Measurements from ENCODE around the gene FAM110A.

Gene FAM110A

GRCh38 chr20:828987-829386, 4.5 kb upstream of the FAM110A start:
- ChIA-PET CTCF (no interaction called here), POLR2A (no interaction called here)
- TF ChIP-seq SUZ12 (IDR thresholded peaks at IDR 0.05) (no peak), ELF4 (IDR thresholded peaks at IDR 0.05) (no peak), SP1 (IDR thresholded peaks at IDR 0.05) (no peak), ARNT (IDR thresholded peaks at IDR 0.05) (no peak), LEF1 (IDR thresholded peaks at IDR 0.05; ENCODE audit: borderline replicate concordance) (no peak), CTBP1 (IDR thresholded peaks at IDR 0.05; ENCODE audit: borderline replicate concordance) (no peak), BHLHE40 (IDR thresholded peaks at IDR 0.05; ENCODE audit: borderline replicate concordance) (no peak), NFRKB (IDR thresholded peaks at IDR 0.05) (no peak), FOXK2 (IDR thresholded peaks at IDR 0.05) (no peak), ZNF384 (IDR thresholded peaks at IDR 0.05) (no peak), FOXA1 (IDR thresholded peaks at IDR 0.05) (no peak), TARDBP (IDR thresholded peaks at IDR 0.05) (no peak), HDGF (IDR thresholded peaks at IDR 0.05; ENCODE audit: borderline replicate concordance) (no peak), L3MBTL2 (conservative IDR thresholded peaks at IDR 0.05) (no peak), FOXM1 (IDR thresholded peaks at IDR 0.05; ENCODE audit: borderline replicate concordance) (no peak)
- TF ChIP-seq, protein P1, sequence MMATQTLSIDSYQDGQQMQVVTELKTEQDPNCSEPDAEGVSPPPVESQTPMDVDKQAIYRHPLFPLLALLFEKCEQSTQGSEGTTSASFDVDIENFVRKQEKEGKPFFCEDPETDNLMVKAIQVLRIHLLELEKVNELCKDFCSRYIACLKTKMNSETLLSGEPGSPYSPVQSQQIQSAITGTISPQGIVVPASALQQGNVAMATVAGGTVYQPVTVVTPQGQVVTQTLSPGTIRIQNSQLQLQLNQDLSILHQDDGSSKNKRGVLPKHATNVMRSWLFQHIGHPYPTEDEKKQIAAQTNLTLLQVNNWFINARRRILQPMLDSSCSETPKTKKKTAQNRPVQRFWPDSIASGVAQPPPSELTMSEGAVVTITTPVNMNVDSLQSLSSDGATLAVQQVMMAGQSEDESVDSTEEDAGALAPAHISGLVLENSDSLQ (IDR thresholded peaks at IDR 0.05) = no peak
- DNase-seq (ENCODE audit: extremely low spot score) = no peak

DNA sequence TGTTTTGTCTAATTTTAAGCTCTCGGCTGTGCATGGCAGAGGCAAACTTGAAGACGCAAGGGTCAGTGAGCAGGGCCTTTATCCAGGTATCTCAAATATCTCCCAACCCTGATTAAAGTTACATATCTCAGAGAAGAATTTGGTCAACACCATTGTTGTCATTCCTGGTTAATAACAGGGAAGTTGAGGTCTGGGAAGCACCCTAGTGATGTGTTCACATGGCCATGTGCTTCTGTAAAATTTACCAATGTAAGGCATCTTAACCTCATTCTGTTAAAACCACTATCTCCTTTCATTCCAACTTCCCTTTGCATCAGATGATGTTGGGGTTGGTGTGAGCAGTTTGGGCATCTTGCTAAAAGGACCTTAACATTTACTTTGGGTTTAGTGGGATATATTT, 4.0 kb upstream of the FAM110A start:
- TF ChIP-seq CTBP1 (IDR thresholded peaks at IDR 0.05; ENCODE audit: borderline replicate concordance) (no peak), ARNT (IDR thresholded peaks at IDR 0.05) (no peak)
- ChIA-PET POLR2A (no interaction called here), CTCF (no interaction called here)
- DNase-seq (ENCODE audit: extremely low spot score) = no peak

DNA sequence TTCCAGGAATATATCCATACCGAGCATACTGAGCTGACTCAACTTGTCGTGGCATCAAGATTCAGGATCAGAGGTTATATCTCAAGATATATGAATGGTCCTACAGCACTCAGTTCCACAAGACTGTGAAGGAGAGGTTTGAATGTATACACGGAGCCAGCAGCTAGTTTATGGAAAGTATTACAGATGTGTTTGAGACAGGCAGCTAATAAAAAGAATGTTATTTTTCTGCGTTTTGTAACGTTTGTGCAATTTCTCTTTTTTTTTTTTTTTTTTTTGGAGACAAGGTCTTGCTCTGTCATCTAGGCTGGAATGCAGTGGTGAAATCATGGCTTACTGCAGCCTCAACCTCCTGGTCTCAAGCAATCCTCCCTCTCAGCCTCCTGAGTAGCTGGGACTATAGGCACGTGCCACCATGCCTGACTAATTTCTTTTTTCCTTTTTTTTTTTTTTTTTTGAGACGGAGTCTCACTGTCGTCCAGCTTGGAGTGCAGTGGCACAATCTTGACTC, 3.4 kb upstream of the FAM110A start:
- ChIA-PET POLR2A (no interaction called here), CTCF (no interaction called here)
- TF ChIP-seq LEF1 (IDR thresholded peaks at IDR 0.05; ENCODE audit: borderline replicate concordance) (no peak), ARNT (IDR thresholded peaks at IDR 0.05) (no peak), FOXM1 (IDR thresholded peaks at IDR 0.05; ENCODE audit: borderline replicate concordance) (no peak), ZNF384 (IDR thresholded peaks at IDR 0.05) (no peak), HDGF (IDR thresholded peaks at IDR 0.05; ENCODE audit: borderline replicate concordance) (no peak), NFRKB (IDR thresholded peaks at IDR 0.05) (no peak), TARDBP (IDR thresholded peaks at IDR 0.05) (no peak), BHLHE40 (IDR thresholded peaks at IDR 0.05; ENCODE audit: borderline replicate concordance) (no peak), ELF4 (IDR thresholded peaks at IDR 0.05) (no peak), L3MBTL2 (conservative IDR thresholded peaks at IDR 0.05) (no peak), SP1 (IDR thresholded peaks at IDR 0.05) (no peak), CTBP1 (IDR thresholded peaks at IDR 0.05; ENCODE audit: borderline replicate concordance) (no peak), FOXK2 (IDR thresholded peaks at IDR 0.05) (no peak), SUZ12 (IDR thresholded peaks at IDR 0.05) (no peak), FOXA1 (IDR thresholded peaks at IDR 0.05) (no peak)
- TF ChIP-seq, protein P1 (IDR thresholded peaks at IDR 0.05) = no peak
- DNase-seq (ENCODE audit: extremely low spot score) = no peak

DNA sequence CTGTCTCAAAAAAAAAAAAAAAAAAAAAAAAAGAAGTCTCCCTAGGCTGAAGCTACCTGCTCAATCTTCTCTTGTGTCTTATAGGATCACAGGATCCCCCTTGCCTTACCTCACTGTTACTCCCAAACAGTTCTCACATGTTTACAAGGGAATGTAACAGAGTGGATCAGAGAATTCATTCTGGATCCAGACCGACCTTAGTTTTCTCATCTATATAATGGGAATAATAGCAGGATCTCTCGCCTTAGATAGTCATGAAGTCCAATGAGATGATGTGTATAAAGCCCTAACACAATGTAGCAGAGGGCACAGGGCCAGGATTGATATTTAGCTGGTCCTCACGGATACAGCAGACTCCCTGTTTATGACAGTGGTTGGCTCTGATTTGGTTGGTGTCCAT, 2.3 kb upstream of the FAM110A start:
- ChIA-PET POLR2A (no interaction called here), CTCF (no interaction called here)
- no peak for TF ChIP-seq FOXM1 (IDR thresholded peaks at IDR 0.05; ENCODE audit: borderline replicate concordance)
- no peak for TF ChIP-seq L3MBTL2 (conservative IDR thresholded peaks at IDR 0.05)
- no peak for TF ChIP-seq CTBP1 (IDR thresholded peaks at IDR 0.05; ENCODE audit: borderline replicate concordance)
- no peak for TF ChIP-seq FOXK2 (IDR thresholded peaks at IDR 0.05)
- TF ChIP-seq LEF1 (IDR thresholded peaks at IDR 0.05; ENCODE audit: borderline replicate concordance) = no peak
- TF ChIP-seq FOXA1 (IDR thresholded peaks at IDR 0.05) = no peak
- TF ChIP-seq, protein P1 (IDR thresholded peaks at IDR 0.05) = no peak
- TF ChIP-seq ARNT (IDR thresholded peaks at IDR 0.05) = no peak
- TF ChIP-seq TARDBP (IDR thresholded peaks at IDR 0.05) = no peak
- TF ChIP-seq SP1 (IDR thresholded peaks at IDR 0.05) = no peak
- no peak for TF ChIP-seq BHLHE40 (IDR thresholded peaks at IDR 0.05; ENCODE audit: borderline replicate concordance)
- no peak for TF ChIP-seq SUZ12 (IDR thresholded peaks at IDR 0.05)
- no peak for TF ChIP-seq ZNF384 (IDR thresholded peaks at IDR 0.05)
- TF ChIP-seq ELF4 (IDR thresholded peaks at IDR 0.05) = no peak
- DNase-seq (ENCODE audit: extremely low spot score) = no peak

DNA sequence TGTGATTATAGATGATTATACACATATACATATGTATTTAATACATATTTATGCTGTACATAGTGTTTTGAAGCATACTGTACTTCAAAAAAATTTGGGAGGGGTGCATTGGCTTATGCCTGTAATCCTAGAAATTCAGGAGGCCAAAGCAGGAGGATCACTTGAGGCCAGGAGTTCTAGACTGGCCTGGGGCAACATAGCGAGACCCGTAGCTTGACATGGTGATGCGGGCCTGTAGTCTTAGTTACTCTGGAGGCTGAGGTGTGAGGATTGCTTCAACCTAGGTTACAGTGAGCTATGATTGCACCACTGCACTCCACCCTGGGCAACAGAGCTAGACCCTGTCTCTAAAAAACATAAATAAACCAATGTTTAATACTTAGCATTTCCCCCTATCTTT, 1.6 kb upstream of the FAM110A start:
- TF ChIP-seq FOXA1 (IDR thresholded peaks at IDR 0.05) (no peak), L3MBTL2 (conservative IDR thresholded peaks at IDR 0.05) (no peak), ARNT (IDR thresholded peaks at IDR 0.05) (no peak), FOXK2 (IDR thresholded peaks at IDR 0.05) (no peak), TARDBP (IDR thresholded peaks at IDR 0.05) (no peak), HDGF (IDR thresholded peaks at IDR 0.05; ENCODE audit: borderline replicate concordance) (no peak), LEF1 (IDR thresholded peaks at IDR 0.05; ENCODE audit: borderline replicate concordance) (no peak), BHLHE40 (IDR thresholded peaks at IDR 0.05; ENCODE audit: borderline replicate concordance) (no peak), ZNF384 (IDR thresholded peaks at IDR 0.05) (no peak), CTBP1 (IDR thresholded peaks at IDR 0.05; ENCODE audit: borderline replicate concordance) (no peak), NFRKB (IDR thresholded peaks at IDR 0.05) (no peak), SP1 (IDR thresholded peaks at IDR 0.05) (no peak), FOXM1 (IDR thresholded peaks at IDR 0.05; ENCODE audit: borderline replicate concordance) (no peak), ELF4 (IDR thresholded peaks at IDR 0.05) (no peak), SUZ12 (IDR thresholded peaks at IDR 0.05) (no peak)
- TF ChIP-seq, protein P1 (IDR thresholded peaks at IDR 0.05) = no peak
- no peak for DNase-seq (ENCODE audit: extremely low spot score)
- ChIA-PET CTCF (no interaction called here), POLR2A (interaction anchor here (0.6 kb wide), 1 partner anchor 1335 kb away, joined by 3 read pairs; no protein-coding TSS in a partner anchor)

Measured in HEK293T (cell line).